Lower lobe of right lung (tissue), 2 donors: Measurements from ENCODE around the gene PPP1R37. TPM values are rescaled to one million over a fixed set of nuclear protein-coding genes. Genes with fewer than 3 reads are reported as not detected.

Source experiments
- ATAC-seq, 2 donors: fragments of 200-7000 bp; cut with Tn5 transposase; one replicate each; pipeline ENCODE4 v1.9.1; 2020 to 2022; ENCODE audit warnings: mild to moderate bottlenecking in 2 of 2, moderate library complexity in 2 of 2
- DNase-seq: peaks from one replicate; pipeline ENCODE4 v3.0.0-alpha.2; 2020
- H3K27ac ChIP-seq: fragments of 200-600 bp; one replicate; pipeline ENCODE4 v1.8.0; 2022
- H3K27me3 ChIP-seq: fragments of 200-600 bp; one replicate; pipeline ENCODE4 v1.8.0; 2022; ENCODE audit warnings: low read depth
- H3K36me3 ChIP-seq: fragments of 200-600 bp; one replicate; pipeline ENCODE4 v1.8.0; 2022; ENCODE audit warnings: mild to moderate bottlenecking
- H3K4me1 ChIP-seq: fragments of 200-600 bp; one replicate; pipeline ENCODE4 v1.8.0; 2022
- H3K4me3 ChIP-seq: fragments of 200-600 bp; one replicate; pipeline ENCODE4 v1.8.0; 2022; ENCODE audit warnings: mild to moderate bottlenecking
- H3K9me3 ChIP-seq: fragments of 200-600 bp; one replicate; pipeline ENCODE4 v1.8.0; 2022
- intact Hi-C: fragments of 100-400 bp; cut with DNase I; formaldehyde crosslinking; loops from one replicate; pipeline ENCODE4 v1.11.0; 2022
- total RNA-seq: library from RNA; stranded (reverse); fragmentation: NEBNext Ultra II Directional; extraction: Animal tissue kit (Norgen Biotek cat#: 25700); gene quantifications from one replicate; pipeline ENCODE4 v1.2.1, GENCODE V29; 2021
- TF ChIP-seq, protein P1 (sequence below): fragments of 200-600 bp; IDR thresholded peaks from one replicate; pipeline ENCODE4 v1.8.0; 2022; ENCODE audit warnings: antibody characterized with exemption, mild to moderate bottlenecking
- donor health status: DM: no; HTN: yes; CAD: no; lungs with severe emphysema.

PPP1R37 gene
- total RNA-seq, 1 donor from 2014 or later: 29.1 TPM

GRCh38 chr19:45159971-45160324, 67.0 kb downstream of the PPP1R37 start:
- DNase-seq: no peak

GRCh38 chr19:45160870-45161737, 68.1 kb downstream of the PPP1R37 start, which contains the start of gene NKPD1:
Gene NKPD1 (minus strand): TSS chr19:45160982. CDS start chr19:45160150, 832 bp downstream.
- intact Hi-C loops: no loop called here
- Histone ChIP-seq H3K4me1 (peaks cover 12% of the 10 kb centered on the region), H3K27ac (no peak within 1 kb of the TSS), H3K27me3 (peaks cover 54% of the 10 kb centered on the region), H3K36me3 (no peaks in the 10 kb centered on the region), H3K9me3 (no peaks in the 10 kb centered on the region), H3K4me3 (no peak within 1 kb of the TSS)
- ATAC-seq (peak; percentile 54 to 62), DNase-seq (peak; percentile 71)
- TF ChIP-seq, protein P1, sequence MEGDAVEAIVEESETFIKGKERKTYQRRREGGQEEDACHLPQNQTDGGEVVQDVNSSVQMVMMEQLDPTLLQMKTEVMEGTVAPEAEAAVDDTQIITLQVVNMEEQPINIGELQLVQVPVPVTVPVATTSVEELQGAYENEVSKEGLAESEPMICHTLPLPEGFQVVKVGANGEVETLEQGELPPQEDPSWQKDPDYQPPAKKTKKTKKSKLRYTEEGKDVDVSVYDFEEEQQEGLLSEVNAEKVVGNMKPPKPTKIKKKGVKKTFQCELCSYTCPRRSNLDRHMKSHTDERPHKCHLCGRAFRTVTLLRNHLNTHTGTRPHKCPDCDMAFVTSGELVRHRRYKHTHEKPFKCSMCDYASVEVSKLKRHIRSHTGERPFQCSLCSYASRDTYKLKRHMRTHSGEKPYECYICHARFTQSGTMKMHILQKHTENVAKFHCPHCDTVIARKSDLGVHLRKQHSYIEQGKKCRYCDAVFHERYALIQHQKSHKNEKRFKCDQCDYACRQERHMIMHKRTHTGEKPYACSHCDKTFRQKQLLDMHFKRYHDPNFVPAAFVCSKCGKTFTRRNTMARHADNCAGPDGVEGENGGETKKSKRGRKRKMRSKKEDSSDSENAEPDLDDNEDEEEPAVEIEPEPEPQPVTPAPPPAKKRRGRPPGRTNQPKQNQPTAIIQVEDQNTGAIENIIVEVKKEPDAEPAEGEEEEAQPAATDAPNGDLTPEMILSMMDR: no peak

More at GRCh38 chr19:45159971-45160324, 67.0 kb downstream of the PPP1R37 start:
- Histone ChIP-seq H3K4me1 (peaks cover 8% of the 10 kb centered on the region), H3K4me3 (no peak overlapping the region), H3K27me3 (peaks cover 64% of the 10 kb centered on the region), H3K36me3 (no peaks in the 10 kb centered on the region), H3K9me3 (no peaks in the 10 kb centered on the region), H3K27ac (no peak overlapping the region)
- intact Hi-C loops: no loop called here
- TF ChIP-seq, protein P1: no peak
- no peak for ATAC-seq

GRCh38 chr19:45161738-45162607, 69.0 kb downstream of the PPP1R37 start:
- Histone ChIP-seq H3K27me3 (peaks cover 46% of the 10 kb centered on the region), H3K4me1 (peaks cover 18% of the 10 kb centered on the region), H3K27ac (no peak overlapping the region), H3K36me3 (no peaks in the 10 kb centered on the region), H3K9me3 (no peaks in the 10 kb centered on the region), H3K4me3 (no peak overlapping the region)
- DNase-seq (no peak), ATAC-seq (peak in 1 of 2 donors; percentile 4)
- TF ChIP-seq, protein P1: peak; percentile 24
- intact Hi-C loops: no loop called here

DNA sequence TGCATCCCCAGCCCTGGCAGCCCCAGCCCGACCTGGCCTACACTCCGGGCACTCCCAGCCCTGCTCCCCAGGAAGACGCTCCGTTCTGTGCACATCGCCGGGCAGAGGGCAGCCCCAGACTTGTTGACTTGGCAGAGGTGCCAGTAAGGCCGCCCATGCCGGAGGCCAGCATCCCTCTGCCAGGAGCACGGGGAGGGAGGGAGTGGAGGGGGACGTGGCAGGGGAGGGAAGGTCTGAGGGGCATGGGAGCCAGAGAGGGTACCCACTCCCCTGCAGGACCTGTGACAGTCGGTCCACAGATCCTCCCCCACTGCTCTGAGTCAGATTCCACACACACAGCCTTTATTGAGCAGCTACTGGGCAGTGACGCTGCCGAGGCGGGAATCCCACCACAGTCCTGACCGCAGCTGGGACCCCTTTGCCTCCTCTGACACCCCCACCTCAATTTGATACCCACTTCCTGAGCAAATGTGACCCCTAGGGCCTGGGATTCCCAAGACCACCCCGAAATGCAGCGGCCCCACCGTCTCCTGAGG, 69.7 kb downstream of the PPP1R37 start:
- H3K27me3 ChIP-seq: peaks cover 39% of the 10 kb centered on the region
- no peaks in the 10 kb centered on the region for H3K9me3 ChIP-seq
- TF ChIP-seq, protein P1: no peak
- H3K4me3 ChIP-seq: no peak overlapping the region
- DNase-seq (no peak), ATAC-seq (no peak)
- no peaks in the 10 kb centered on the region for H3K36me3 ChIP-seq
- intact Hi-C loops: no loop called here
- H3K27ac ChIP-seq: no peak overlapping the region
- peaks cover 20% of the 10 kb centered on the region for H3K4me1 ChIP-seq

DNA sequence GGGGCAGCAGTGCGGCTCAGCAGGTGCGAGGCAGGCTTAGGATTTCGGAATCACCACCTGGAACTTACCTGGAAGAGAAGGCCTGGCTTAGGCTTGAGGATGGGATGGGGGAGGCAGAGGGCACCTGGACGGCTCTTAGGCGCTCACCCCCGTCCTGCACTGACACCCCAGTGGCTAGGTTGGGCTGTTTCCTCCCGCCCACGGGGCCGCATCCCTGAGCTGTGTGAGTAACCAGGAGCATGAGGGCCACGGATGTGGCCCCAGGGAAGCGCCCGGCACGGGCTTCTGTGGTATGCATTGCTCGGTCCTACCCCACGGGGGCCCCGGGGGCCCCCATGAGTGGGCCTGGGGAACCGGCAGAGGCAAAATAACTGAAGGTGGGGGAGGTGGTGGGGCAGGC, 70.2 kb downstream of the PPP1R37 start:
- Histone ChIP-seq H3K27ac (no peak overlapping the region), H3K4me1 (peaks cover 20% of the 10 kb centered on the region), H3K36me3 (no peaks in the 10 kb centered on the region), H3K9me3 (no peaks in the 10 kb centered on the region), H3K27me3 (peaks cover 35% of the 10 kb centered on the region), H3K4me3 (no peak overlapping the region)
- no peak for DNase-seq
- TF ChIP-seq, protein P1: no peak
- intact Hi-C loops: no loop called here
- no peak for ATAC-seq
